HEK293 (cell line): ENCODE data around the gene GALNTL6.
A peak's percentile ranks its signal among the peaks of the same experiment; 100 is the strongest.

Experiments
- CTCF ChIA-PET: fragments of 350-600 bp; formaldehyde crosslinking; extraction: SDS; loops from one replicate; lab custom pipeline; 2021; ENCODE audit warnings: antibody characterized with exemption; lab: Yijun Ruan, JAX
- POLR2A ChIA-PET: fragments of 300-600 bp; formaldehyde crosslinking; extraction: SDS; loops from one replicate; lab custom pipeline; 2020; ENCODE audit warnings: antibody characterized with exemption, inconsistent platforms; lab: Yijun Ruan, JAX
- H3K27ac ChIP-seq: fragments of 200-500 bp; sonication (Bioruptor generic); 2 replicates; pipeline ENCODE4 v1.5.1; 2014; ENCODE audit warnings: low read depth, low read length, control low read depth, inconsistent platforms; ENCODE audit errors: extremely low read depth
- H3K36me3 ChIP-seq, 2 experiments: fragments of 200-500 bp in 1 of 2; sonication (Bioruptor generic) in 1 of 2; 1 replicate in 1 of 2; 2 replicates in 1 of 2; pipeline ENCODE4 v1.5.1; 2014 to 2017; ENCODE audit warnings: inconsistent platforms in 2 of 2, low read length in 2 of 2; ENCODE audit not compliant: control insufficient read depth in 2 of 2, insufficient read depth in 1 of 2
- H3K4me1 ChIP-seq: fragments of 200-500 bp; sonication (Bioruptor generic); 2 replicates; pipeline ENCODE4 v1.5.1; 2014; ENCODE audit warnings: mild to moderate bottlenecking, low read length, inconsistent platforms; ENCODE audit not compliant: control insufficient read depth, insufficient read depth
- H3K4me3 ChIP-seq: 2 replicates; pipeline ENCODE4 v1.5.1; 2011; ENCODE audit warnings: low read depth, mild to moderate bottlenecking, control low read depth, low read length, moderate library complexity
- H3K9me3 ChIP-seq: fragments of 200-500 bp; sonication (Bioruptor generic); 2 replicates; pipeline ENCODE4 v1.5.1; 2014; ENCODE audit warnings: low read depth, low read length, inconsistent platforms; ENCODE audit not compliant: control insufficient read depth, insufficient read depth
- MZF1 ChIP-seq: fragments of 450-650 bp; formaldehyde crosslinking; IDR thresholded peaks from 2 replicates; pipeline ENCODE4 v1.5.1; 2017; ENCODE audit warnings: missing biosample characterization, missing genetic modification characterization, borderline replicate concordance
- PRDM1 ChIP-seq: fragments of 450-650 bp; formaldehyde crosslinking; IDR thresholded peaks from 2 replicates; pipeline ENCODE4; 2016; ENCODE audit warnings: missing biosample characterization, missing genetic modification characterization
- REST ChIP-seq: fragments of 450-650 bp; formaldehyde crosslinking; IDR thresholded peaks from 2 replicates; pipeline ENCODE4 v1.5.1; 2016; ENCODE audit warnings: missing biosample characterization, missing genetic modification characterization
- ZBTB8A ChIP-seq: fragments of 450-650 bp; formaldehyde crosslinking; IDR thresholded peaks from 2 replicates; pipeline ENCODE4 v1.5.1; 2016; ENCODE audit warnings: missing biosample characterization, missing genetic modification characterization
- ZEB2 ChIP-seq: fragments of 450-650 bp; formaldehyde crosslinking; IDR thresholded peaks from 2 replicates; pipeline ENCODE4 v1.5.1; 2016; ENCODE audit warnings: missing biosample characterization, missing genetic modification characterization
- ZNF146 ChIP-seq: fragments of 450-650 bp; formaldehyde crosslinking; IDR thresholded peaks from 2 replicates; pipeline ENCODE4 v1.5.1; 2016; ENCODE audit warnings: missing biosample characterization, missing genetic modification characterization
- ZNF175 ChIP-seq: fragments of 450-650 bp; formaldehyde crosslinking; IDR thresholded peaks from 2 replicates; pipeline ENCODE4 v1.5.1; 2016; ENCODE audit warnings: missing biosample characterization, missing genetic modification characterization
- ZNF184 ChIP-seq: fragments of 450-650 bp; IDR thresholded peaks from 2 replicates; pipeline ENCODE4 v1.5.1; 2018; ENCODE audit warnings: missing biosample characterization, mild to moderate bottlenecking, missing genetic modification characterization
- ZNF26 ChIP-seq: fragments of 450-650 bp; formaldehyde crosslinking; IDR thresholded peaks from 2 replicates; pipeline ENCODE4 v1.5.1; 2016; ENCODE audit warnings: missing biosample characterization, missing genetic modification characterization
- ZNF391 ChIP-seq: fragments of 450-650 bp; formaldehyde crosslinking; IDR thresholded peaks from 2 replicates; pipeline ENCODE4 v1.5.1; 2016; ENCODE audit warnings: low read depth, missing biosample characterization, missing genetic modification characterization, borderline replicate concordance
- ZNF394 ChIP-seq: fragments of 450-650 bp; formaldehyde crosslinking; IDR thresholded peaks from 2 replicates; pipeline ENCODE4 v1.5.1; 2016; ENCODE audit warnings: missing biosample characterization, missing genetic modification characterization, mild to moderate bottlenecking, moderate library complexity, borderline replicate concordance
- ZNF404 ChIP-seq: fragments of 450-650 bp; formaldehyde crosslinking; IDR thresholded peaks from 2 replicates; pipeline ENCODE4 v1.5.1; 2017; ENCODE audit warnings: missing biosample characterization, missing genetic modification characterization
- ZNF426 ChIP-seq: fragments of 450-650 bp; formaldehyde crosslinking; IDR thresholded peaks from 2 replicates; pipeline ENCODE4 v1.5.1; 2017; ENCODE audit warnings: missing biosample characterization, missing genetic modification characterization, mild to moderate bottlenecking, inconsistent platforms, moderate library complexity
- ZNF510 ChIP-seq: fragments of 450-650 bp; formaldehyde crosslinking; IDR thresholded peaks from 2 replicates; pipeline ENCODE4 v1.5.1; 2018; ENCODE audit warnings: mild to moderate bottlenecking, missing genetic modification characterization, missing biosample characterization; ENCODE audit not compliant: insufficient replicate concordance
- ZNF560 ChIP-seq: fragments of 450-650 bp; formaldehyde crosslinking; IDR thresholded peaks from 2 replicates; pipeline ENCODE4 v1.5.1; 2017; ENCODE audit warnings: missing biosample characterization, missing genetic modification characterization, borderline replicate concordance
- ZNF677 ChIP-seq: fragments of 450-650 bp; IDR thresholded peaks from 2 replicates; pipeline ENCODE4 v1.5.0; 2018; ENCODE audit warnings: missing biosample characterization, mild to moderate bottlenecking, missing genetic modification characterization, moderate library complexity
- ZSCAN23 ChIP-seq: fragments of 450-650 bp; formaldehyde crosslinking; IDR thresholded peaks from 2 replicates; pipeline ENCODE4 v1.5.1; 2016; ENCODE audit warnings: missing biosample characterization, missing genetic modification characterization
- TF ChIP-seq, protein P1 (sequence below): fragments of 450-650 bp; formaldehyde crosslinking; IDR thresholded peaks from 2 replicates; pipeline ENCODE4 v1.5.1; 2016; ENCODE audit warnings: missing biosample characterization, missing genetic modification characterization
- TF ChIP-seq, protein P2 (sequence below): fragments of 450-650 bp; formaldehyde crosslinking; IDR thresholded peaks from 2 replicates; pipeline ENCODE4 v1.5.1; 2017; ENCODE audit warnings: missing biosample characterization, missing genetic modification characterization

GALNTL6 gene

GRCh38 chr4:171940656-171941055 is 127.5 kb downstream of the GALNTL6 start (continued):
- TF ChIP-seq ZNF391 (tag by site-specific recombination): no peak
- TF ChIP-seq ZNF404 (tag by site-specific recombination): no peak
- TF ChIP-seq ZNF510: peak; percentile 58
- TF ChIP-seq, protein P1, sequence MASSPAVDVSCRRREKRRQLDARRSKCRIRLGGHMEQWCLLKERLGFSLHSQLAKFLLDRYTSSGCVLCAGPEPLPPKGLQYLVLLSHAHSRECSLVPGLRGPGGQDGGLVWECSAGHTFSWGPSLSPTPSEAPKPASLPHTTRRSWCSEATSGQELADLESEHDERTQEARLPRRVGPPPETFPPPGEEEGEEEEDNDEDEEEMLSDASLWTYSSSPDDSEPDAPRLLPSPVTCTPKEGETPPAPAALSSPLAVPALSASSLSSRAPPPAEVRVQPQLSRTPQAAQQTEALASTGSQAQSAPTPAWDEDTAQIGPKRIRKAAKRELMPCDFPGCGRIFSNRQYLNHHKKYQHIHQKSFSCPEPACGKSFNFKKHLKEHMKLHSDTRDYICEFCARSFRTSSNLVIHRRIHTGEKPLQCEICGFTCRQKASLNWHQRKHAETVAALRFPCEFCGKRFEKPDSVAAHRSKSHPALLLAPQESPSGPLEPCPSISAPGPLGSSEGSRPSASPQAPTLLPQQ (tag by site-specific recombination): no peak
- peak; percentile 59; the same call in 1 of the 2 replicates for TF ChIP-seq ZBTB8A (tag by site-specific recombination)

GRCh38 chr4:171947400-171947799 is 134.2 kb downstream of the GALNTL6 start:
- H3K9me3 ChIP-seq: no peaks in the 10 kb centered on the region
- CTCF ChIA-PET: no interaction called here
- no peak overlapping the region for H3K4me3 ChIP-seq
- H3K27ac ChIP-seq: no peak overlapping the region
- TF ChIP-seq PRDM1: no peak
- no peak for TF ChIP-seq ZNF26
- no peak for TF ChIP-seq ZNF146 (tag by site-specific recombination)
- no peak for TF ChIP-seq ZNF677 (tag by site-specific recombination)
- TF ChIP-seq ZSCAN23 (tag by site-specific recombination): no peak
- no peak for TF ChIP-seq REST (tag by site-specific recombination)
- TF ChIP-seq ZNF426 (tag by site-specific recombination): no peak
- TF ChIP-seq ZNF175 (tag by site-specific recombination): no peak
- no peak for TF ChIP-seq ZEB2 (tag by site-specific recombination)
- TF ChIP-seq, protein P2, sequence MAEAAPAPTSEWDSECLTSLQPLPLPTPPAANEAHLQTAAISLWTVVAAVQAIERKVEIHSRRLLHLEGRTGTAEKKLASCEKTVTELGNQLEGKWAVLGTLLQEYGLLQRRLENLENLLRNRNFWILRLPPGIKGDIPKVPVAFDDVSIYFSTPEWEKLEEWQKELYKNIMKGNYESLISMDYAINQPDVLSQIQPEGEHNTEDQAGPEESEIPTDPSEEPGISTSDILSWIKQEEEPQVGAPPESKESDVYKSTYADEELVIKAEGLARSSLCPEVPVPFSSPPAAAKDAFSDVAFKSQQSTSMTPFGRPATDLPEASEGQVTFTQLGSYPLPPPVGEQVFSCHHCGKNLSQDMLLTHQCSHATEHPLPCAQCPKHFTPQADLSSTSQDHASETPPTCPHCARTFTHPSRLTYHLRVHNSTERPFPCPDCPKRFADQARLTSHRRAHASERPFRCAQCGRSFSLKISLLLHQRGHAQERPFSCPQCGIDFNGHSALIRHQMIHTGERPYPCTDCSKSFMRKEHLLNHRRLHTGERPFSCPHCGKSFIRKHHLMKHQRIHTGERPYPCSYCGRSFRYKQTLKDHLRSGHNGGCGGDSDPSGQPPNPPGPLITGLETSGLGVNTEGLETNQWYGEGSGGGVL (tag by site-specific recombination): no peak
- TF ChIP-seq ZNF560 (tag by site-specific recombination): no peak
- TF ChIP-seq ZNF394 (tag by site-specific recombination): no peak
- TF ChIP-seq ZNF184: no peak
- no peak for TF ChIP-seq MZF1 (tag by site-specific recombination)
- H3K36me3 ChIP-seq: no peaks in the 10 kb centered on the region
- no peaks in the 10 kb centered on the region for H3K4me1 ChIP-seq
- POLR2A ChIA-PET: no interaction called here
